Fibroblast of mammary gland (primary cell): ENCODE results near the gene PREX1.

Experiments
- DNase-seq: peaks from one replicate; pipeline ENCODE4 v3.0.0-alpha.2; 2010; ENCODE audit warnings: low read depth
- H3K4me3 ChIP-seq: 2 replicates; pipeline ENCODE4 v1.5.1; 2011; ENCODE audit warnings: low read depth, mild to moderate bottlenecking, low read length, moderate library complexity; ENCODE audit not compliant: control insufficient read depth
- CTCF ChIP-seq: conservative IDR thresholded peaks from 2 replicates; pipeline ENCODE4 v1.5.1; 2011; ENCODE audit warnings: low read depth, low read length, inconsistent platforms; ENCODE audit not compliant: control insufficient read depth, insufficient read depth

PREX1 gene

GRCh38 chr20:48617481-48617880 is 210.3 kb downstream of the PREX1 start:
- TF ChIP-seq CTCF, result no peak
- H3K4me3 ChIP-seq, result no peak overlapping the region
- no peak for DNase-seq

GRCh38 chr20:48616481-48616880 is 211.3 kb downstream of the PREX1 start:
- TF ChIP-seq CTCF, result no peak
- H3K4me3 ChIP-seq, result no peak overlapping the region
- no peak for DNase-seq

GRCh38 chr20:48615871-48616270 is 211.9 kb downstream of the PREX1 start:
- DNase-seq, result no peak
- no peak overlapping the region for H3K4me3 ChIP-seq
- TF ChIP-seq CTCF, result no peak

DNA sequence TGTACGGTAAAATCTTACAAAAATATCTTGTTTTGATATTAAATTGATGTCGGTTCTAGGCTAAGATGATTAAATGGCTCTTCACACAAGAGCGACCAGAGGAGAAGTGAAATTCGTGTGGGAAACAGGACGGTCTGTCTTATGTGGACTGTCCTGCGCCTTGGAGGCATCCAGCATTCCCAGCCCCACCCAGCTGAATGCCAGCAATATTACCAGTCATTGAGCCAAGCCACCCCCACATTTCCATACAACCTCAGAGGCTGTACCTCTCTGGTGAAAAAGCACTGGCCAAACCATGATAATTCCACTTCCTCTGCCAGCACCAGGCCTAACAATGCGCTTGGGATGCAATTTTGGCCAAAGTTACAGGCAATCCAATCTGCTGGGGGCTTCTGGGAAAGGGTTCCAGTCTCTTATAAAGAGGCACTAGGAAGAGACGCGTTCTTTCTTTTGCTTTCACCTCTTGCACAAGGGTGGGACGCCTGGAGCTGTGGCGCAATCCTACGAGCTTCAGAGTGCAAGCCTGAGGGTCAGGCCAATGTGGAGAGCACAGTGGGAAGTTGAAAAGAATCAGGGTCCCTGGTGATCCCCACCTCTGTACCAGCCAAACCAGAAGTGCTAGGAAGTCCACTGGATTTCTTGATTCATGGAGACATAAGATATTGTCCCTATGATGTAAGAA is 213.1 kb downstream of the PREX1 start:
- no peak for DNase-seq
- no peak for TF ChIP-seq CTCF
- no peak overlapping the region for H3K4me3 ChIP-seq

DNA sequence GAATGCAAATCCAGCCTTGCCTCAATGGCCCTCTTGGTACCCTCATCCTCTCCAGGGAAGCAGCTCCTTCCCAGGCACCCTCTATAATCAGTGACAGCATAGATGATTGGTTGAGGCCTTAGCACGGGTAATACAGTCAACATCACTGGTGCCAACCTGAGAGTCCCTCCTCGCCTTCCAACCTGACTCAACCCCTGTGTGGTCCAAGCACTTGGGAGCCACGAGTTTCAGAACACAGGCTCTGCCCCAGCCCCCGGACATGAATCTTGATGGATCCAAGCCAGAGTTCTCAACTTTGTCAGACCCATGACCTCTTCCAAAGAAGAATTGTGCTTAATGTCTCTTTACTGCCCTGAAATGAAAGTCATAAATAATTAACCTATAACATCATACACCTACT is 213.9 kb downstream of the PREX1 start:
- DNase-seq, result no peak
- TF ChIP-seq CTCF, result no peak
- no peak overlapping the region for H3K4me3 ChIP-seq

- H3K4me3 ChIP-seq, result no peak overlapping the region
- TF ChIP-seq CTCF, result no peak
- no peak for DNase-seq
These were observed 215.5 kb downstream of the PREX1 start for GRCh38 chr20:48612335-48612734.

GRCh38 chr20:48610996-48611395 is 216.8 kb downstream of the PREX1 start:
- TF ChIP-seq CTCF, result no peak
- DNase-seq, result no peak
- no peak overlapping the region for H3K4me3 ChIP-seq
